ENCODE results near the gene MRPL54. TPM values are rescaled to one million over a fixed set of nuclear protein-coding genes. Genes with fewer than 3 reads are reported as not detected.

MRPL54 gene
- polyA plus RNA-seq, 3 donors = 37.8 to 48.6 (median 39.3) TPM

- no peak for DNase-seq
These were observed 19.8 kb downstream of the MRPL54 start for GRCh38 chr19:3782330-3782729.

- DNase-seq = no peak
These were observed 20.4 kb downstream of the MRPL54 start for GRCh38 chr19:3782903-3783302.

GRCh38 chr19:3783660-3784584, 21.4 kb downstream of the MRPL54 start:
- DNase-seq = no peak

- DNase-seq = no peak
These were observed 22.3 kb downstream of the MRPL54 start for GRCh38 chr19:3784607-3785450.

- no peak for DNase-seq
These were observed 23.0 kb downstream of the MRPL54 start for GRCh38 chr19:3785451-3785937.

GRCh38 chr19:3785938-3786824, 23.7 kb downstream of the MRPL54 start, which contains the start of gene MATK:
MATK (minus strand) TSS chr19:3786381; CDS start chr19:3785135, 1,246 bp downstream.
- no peak for DNase-seq

GRCh38 chr19:3788996-3789778, 26.7 kb downstream of the MRPL54 start:
- DNase-seq = no peak

GRCh38 chr19:3790209-3790734, 27.8 kb downstream of the MRPL54 start:
- DNase-seq = no peak

- DNase-seq = no peak
These were observed 28.5 kb downstream of the MRPL54 start for GRCh38 chr19:3790941-3791340.

GRCh38 chr19:3792114-3792513, 29.6 kb downstream of the MRPL54 start:
- no peak for DNase-seq

- DNase-seq = no peak
These were observed 31.3 kb downstream of the MRPL54 start for GRCh38 chr19:3793799-3794198.

GRCh38 chr19:3796358-3796757, 33.9 kb downstream of the MRPL54 start:
- DNase-seq = no peak

- no peak for DNase-seq
These were observed 35.7 kb downstream of the MRPL54 start for GRCh38 chr19:3798137-3798536.

GRCh38 chr19:3800996-3801395, 38.5 kb downstream of the MRPL54 start:
- no peak for DNase-seq

GRCh38 chr19:3801412-3802096, 39.1 kb downstream of the MRPL54 start:
- DNase-seq = no peak

- DNase-seq = no peak
These were observed 40.8 kb downstream of the MRPL54 start for GRCh38 chr19:3803114-3803888.

- no peak for DNase-seq
These were observed 41.5 kb downstream of the MRPL54 start for GRCh38 chr19:3803986-3804385.

GRCh38 chr19:3804429-3804828, 41.9 kb downstream of the MRPL54 start:
- DNase-seq = no peak

- DNase-seq = no peak
These were observed 43.4 kb downstream of the MRPL54 start for GRCh38 chr19:3805859-3806258.

All from renal pelvis (tissue), 4 donors.